Activated naive CD4-positive, alpha-beta T cell treated with anti-CD3 and anti-CD28 coated beads, Interleukin-2, amount 50 U/mL, for 16 hours (primary cell): ENCODE measurements around the gene PSTK.

Experiments
- DNase-seq: peaks from one replicate; pipeline ENCODE4 v3.0.0-alpha.2; 2020

PSTK gene, protein sequence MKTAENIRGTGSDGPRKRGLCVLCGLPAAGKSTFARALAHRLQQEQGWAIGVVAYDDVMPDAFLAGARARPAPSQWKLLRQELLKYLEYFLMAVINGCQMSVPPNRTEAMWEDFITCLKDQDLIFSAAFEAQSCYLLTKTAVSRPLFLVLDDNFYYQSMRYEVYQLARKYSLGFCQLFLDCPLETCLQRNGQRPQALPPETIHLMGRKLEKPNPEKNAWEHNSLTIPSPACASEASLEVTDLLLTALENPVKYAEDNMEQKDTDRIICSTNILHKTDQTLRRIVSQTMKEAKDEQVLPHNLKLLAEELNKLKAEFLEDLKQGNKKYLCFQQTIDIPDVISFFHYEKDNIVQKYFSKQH

GRCh38 chr10:122980209-122981065 is at the start of gene PSTK:
Gene PSTK, plus strand, starts transcription at chr10:122980401. Its CDS starts 79 bp downstream, at chr10:122980480.
- DNase-seq, result peak; percentile 86

- DNase-seq, result no peak
These were observed 48.9 kb upstream of the PSTK start for GRCh38 chr10:122931088-122931906.

DNA sequence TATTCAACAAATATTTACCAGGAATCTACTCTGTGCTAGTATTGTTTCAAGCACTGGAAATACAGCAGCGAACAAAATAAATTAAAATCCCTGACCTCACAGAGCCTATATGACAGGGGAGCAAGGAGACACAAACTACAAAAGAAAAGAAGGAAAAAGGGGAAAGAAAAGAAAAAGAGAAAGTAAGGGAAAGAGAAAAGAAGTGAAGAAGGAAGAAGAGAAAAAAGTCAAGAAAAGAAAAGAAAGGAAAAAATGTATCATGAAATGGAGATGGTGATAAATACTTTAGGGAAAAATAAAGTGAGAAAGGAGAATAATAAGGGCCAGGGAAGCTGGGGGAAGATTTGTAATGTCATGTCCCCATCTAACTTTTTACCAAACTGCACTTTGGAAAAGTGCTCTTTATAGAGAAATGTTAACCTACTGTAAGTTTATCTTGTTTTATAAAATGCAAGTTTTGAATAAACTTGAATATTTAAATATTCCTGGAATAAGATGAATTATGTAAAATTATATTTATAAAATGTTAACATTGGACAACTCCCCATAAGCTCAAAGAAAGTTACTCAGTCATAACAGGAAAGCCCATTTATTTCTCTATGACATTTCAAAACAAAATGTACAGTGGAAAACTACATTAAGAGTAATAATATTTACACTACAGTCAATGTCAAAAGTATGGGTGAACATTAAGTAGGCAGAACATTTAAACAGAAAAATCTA is 40.9 kb upstream of the PSTK start:
- DNase-seq, result no peak

GRCh38 chr10:122939856-122940543 is 40.2 kb upstream of the PSTK start:
- DNase-seq, result no peak

- no peak for DNase-seq
These were observed 30.9 kb upstream of the PSTK start for GRCh38 chr10:122949296-122949695.

DNA sequence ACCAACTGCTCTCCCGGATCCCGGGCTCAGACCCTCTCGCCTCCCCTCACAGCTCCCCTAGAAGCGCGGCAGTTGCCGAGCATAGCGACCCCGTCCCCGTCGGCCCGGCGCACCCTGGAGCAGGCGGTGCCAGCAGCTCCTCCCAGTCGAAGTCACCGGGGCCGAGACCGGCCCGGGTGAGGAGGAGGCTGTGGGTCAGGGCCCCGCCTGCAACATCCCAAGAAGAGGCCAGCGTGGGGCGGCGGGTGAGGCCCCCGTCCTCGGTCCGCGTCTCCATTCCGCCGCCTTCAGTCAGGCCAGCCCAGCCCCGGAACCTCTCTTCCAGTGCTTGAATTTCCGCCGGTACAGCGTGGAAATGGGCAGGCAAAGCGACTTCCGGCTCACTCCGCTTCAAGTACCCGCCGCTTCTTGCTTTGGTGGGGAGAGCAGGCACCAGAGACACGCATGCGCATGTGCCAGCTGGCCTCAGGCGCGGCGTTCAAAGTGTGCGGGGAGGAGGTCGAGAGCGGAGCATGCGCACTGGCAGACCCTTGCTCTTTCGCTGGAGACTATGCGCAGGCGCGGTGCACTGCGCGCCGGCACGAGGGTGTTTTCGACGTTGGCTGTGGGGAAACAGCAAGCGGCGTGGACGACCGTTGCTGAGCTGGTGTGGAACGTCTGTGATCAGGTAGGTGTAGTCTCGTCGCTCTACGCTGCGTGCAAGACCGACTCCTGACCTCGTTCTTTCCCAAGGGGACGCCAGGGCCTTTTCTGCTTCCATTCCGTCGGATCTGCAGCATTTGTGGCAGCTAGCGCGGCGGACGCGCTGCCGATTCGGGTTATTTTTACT is 26.1 kb upstream of the PSTK start, which contains the start of gene C10orf88:
C10orf88 (minus strand) TSS at position 326 of the 829 bp plus-strand sequence; CDS start at position 277, 49 bp downstream.
- DNase-seq, result peak; percentile 97

DNA sequence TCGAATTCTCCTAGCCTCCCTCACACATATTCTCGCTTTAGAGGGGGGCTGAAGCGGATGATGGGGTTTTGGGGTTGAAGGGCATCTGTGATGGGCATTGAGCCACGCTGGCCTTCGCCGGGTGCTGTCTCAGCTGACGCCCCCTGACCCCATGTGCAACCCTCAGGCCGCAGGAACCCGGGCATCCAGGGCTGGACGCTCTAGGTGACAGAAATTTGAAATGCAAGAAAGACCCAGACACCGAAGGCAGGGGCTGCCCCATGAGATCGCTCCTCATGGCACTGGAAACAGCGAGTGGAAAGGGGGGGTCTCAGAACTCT is 25.5 kb upstream of the PSTK start:
- no peak for DNase-seq

DNA sequence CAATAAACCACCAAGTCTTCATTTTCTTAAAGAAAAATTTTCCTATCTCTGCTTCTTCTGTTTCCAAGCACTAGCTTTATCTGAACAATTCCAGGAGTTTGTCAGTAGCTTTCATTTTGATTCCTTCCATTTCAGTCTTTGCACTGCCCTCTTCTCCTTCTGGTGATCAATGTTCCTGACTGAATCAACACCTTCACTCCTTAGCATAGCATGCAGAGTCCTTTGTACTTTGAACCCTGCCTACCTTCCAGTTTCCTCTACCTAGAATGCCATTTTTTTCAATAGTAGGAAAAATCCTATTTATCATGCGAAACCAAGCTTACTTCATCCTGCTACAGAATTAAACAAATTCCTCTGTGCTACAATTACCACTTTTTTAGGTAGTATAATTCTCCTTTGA is 24.3 kb upstream of the PSTK start:
- DNase-seq, result no peak

DNA sequence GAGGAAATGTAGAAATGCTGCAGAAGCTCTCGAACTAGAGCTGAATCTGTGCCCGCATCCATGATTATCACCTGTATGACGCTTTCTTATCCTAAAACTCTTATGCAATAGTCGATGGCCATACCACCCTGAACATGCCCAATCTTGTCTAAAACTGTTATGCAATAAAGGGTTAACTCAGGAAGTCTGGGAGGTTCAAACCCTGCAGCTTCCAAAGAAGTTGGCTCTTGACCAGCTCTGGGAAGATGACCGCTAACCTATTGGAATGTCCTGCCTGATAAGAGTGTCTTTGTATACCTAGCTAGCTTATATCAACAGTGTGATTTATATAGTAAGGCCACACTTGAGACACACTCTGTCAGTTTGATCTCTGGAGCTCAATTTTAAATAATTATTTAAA is 22.7 kb upstream of the PSTK start:
- DNase-seq, result no peak

- no peak for DNase-seq
These were observed 17.8 kb upstream of the PSTK start for GRCh38 chr10:122962405-122962804.

DNA sequence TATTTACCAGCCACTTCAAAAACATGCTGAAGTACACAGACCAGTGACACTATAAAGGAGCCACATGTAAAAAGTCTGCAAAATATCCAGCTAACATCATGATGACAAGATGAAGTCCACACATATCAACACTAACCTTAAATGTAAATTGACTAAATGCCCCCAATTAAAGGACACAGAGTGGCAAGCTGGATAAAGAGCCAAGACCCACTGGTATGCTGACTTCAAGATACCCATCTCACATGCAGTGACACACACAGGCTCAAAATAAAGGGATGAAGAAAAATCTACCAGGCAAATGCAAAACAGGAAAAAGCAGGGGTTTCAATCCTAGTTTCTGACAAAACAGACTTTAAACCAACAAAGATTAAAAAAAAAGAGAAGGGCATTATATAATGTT is 13.3 kb upstream of the PSTK start:
- no peak for DNase-seq

- DNase-seq, result no peak
These were observed 11.5 kb upstream of the PSTK start for GRCh38 chr10:122968698-122969097.

DNA sequence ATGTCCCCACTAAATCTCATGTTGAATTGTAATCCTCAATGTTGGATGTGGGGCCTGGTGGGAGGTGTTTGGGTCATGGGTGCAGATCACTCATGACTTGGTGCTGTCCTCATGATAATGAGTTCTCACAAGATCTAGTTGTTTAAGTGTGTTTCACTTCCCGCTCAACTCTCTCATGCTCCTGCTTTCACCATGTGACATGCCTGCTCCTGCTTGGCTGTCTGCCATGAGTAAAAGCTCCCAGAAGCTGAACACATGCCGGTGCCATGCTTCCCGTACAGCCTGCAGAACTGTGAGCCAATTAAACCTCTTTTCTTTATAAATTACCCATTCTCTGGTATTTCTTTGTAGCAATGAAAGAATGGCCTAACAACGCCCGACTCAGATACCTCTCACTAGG is 6.2 kb upstream of the PSTK start:
- DNase-seq, result no peak

GRCh38 chr10:122974543-122975064 is 5.6 kb upstream of the PSTK start:
- DNase-seq, result no peak

DNA sequence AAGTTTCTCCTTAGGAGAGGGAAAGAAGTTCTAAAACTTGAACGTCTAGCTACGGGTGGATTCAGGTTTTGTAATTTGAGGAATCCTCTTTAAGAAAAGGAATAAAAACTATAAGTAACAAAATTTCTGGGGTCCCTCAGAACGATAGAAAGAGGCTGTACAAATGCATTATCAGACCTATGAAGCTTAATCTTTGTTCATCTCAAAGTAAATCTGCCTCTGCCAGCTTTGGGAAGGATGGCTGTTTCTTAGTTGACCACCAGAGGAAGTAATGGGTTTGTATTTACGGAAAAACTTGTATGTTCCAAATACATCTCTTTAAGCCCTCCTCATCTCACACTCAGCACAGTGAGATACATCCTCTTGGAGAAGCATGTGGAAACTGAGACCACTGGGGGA is 864 bp downstream of the PSTK start:
- DNase-seq, result no peak

- DNase-seq, result no peak
These were observed 3.7 kb downstream of the PSTK start for GRCh38 chr10:122983898-122984297.

DNA sequence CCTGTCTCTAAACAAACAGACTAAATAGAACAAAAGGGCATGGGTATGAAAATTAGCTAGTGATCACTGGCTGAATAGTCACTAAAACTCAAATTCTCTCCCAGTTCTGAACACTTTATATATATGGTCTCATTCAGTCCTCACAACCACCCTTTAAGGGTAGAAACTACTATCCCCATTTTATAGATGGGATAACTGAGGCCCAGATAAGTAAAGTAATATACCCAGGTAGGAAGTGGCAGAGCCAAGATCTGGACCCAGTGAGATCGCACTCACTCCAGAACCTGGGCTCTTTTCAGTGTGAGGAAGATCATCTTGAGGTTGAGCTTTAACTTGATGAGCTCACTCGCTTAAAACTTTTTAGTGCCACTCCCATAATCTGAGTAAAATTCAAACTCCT is 4.5 kb downstream of the PSTK start:
- no peak for DNase-seq

GRCh38 chr10:122986335-122986734 is 6.1 kb downstream of the PSTK start:
- DNase-seq, result no peak

GRCh38 chr10:122988501-122988900 is 8.3 kb downstream of the PSTK start:
- DNase-seq, result no peak

DNA sequence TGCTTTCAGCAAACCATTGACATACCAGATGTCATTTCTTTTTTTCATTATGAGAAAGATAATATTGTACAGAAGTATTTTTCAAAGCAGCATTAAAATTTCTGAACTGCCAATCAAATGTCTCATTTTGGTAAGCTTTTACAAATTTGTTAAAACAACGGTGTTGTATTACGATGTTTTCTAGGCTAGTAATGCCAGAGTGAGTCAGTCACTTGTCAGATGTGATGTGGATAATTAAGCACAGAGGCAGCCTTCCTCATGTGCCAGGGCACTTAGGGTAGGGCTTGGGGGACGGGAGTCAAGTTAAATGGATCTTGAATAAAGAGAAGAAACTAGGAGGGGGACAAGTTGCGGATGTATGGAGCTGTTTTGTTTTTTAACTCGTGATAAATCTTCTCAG is 10.1 kb downstream of the PSTK start:
- no peak for DNase-seq
